HUES64 (cell line): ENCODE data around the gene ADAM8.

ENCODE experiments used
- H3K27ac ChIP-seq: 2 replicates; pipeline ENCODE4 v1.7.0; 2013; ENCODE audit warnings: low read depth, low read length, inconsistent platforms
- H3K27me3 ChIP-seq: 2 replicates; pipeline ENCODE4 v1.6.1; 2013; ENCODE audit warnings: mild to moderate bottlenecking, low read length; ENCODE audit not compliant: insufficient read depth
- H3K36me3 ChIP-seq: 2 replicates; pipeline ENCODE4 v1.6.1; 2013; ENCODE audit warnings: mild to moderate bottlenecking, low read length; ENCODE audit not compliant: insufficient read depth
- H3K4me1 ChIP-seq: 2 replicates; pipeline ENCODE4 v1.6.1; 2013; ENCODE audit warnings: mild to moderate bottlenecking, low read length, moderate library complexity; ENCODE audit not compliant: insufficient read depth
- H3K4me3 ChIP-seq: 2 replicates; pipeline ENCODE4 v1.5.1; 2013; ENCODE audit warnings: mild to moderate bottlenecking, low read length, moderate library complexity
- H3K9ac ChIP-seq: 2 replicates; pipeline ENCODE4 v1.6.1; 2013; ENCODE audit warnings: mild to moderate bottlenecking, low read depth, low read length
- H3K9me3 ChIP-seq: 2 replicates; pipeline ENCODE4 v1.6.1; 2013; ENCODE audit warnings: low read depth, low read length; ENCODE audit not compliant: insufficient read depth
- WGBS: fragments of 150-250, 120-280 bp; methylation state at CpG from one replicate; pipeline ENCODE4 v1.1.7; 2013; ENCODE audit warnings: missing lambda C conversion rate; 5-methylcytosine and 5-hydroxymethylcytosine counted together

ADAM8 gene

GRCh38 chr10:133245439-133246235 is 31.0 kb downstream of the ADAM8 start:
- Histone ChIP-seq H3K9ac (no peak overlapping the region), H3K36me3 (no peaks in the 10 kb centered on the region), H3K4me3 (no peak overlapping the region), H3K4me1 (peaks cover 5% of the 10 kb centered on the region; the same call in 1 of the 2 replicates), H3K27ac (no peak overlapping the region), H3K27me3 (peaks cover 6% of the 10 kb centered on the region), H3K9me3 (no peaks in the 10 kb centered on the region)
- WGBS = 76% methylated on average over 31 of the region's 33 CpGs

DNA sequence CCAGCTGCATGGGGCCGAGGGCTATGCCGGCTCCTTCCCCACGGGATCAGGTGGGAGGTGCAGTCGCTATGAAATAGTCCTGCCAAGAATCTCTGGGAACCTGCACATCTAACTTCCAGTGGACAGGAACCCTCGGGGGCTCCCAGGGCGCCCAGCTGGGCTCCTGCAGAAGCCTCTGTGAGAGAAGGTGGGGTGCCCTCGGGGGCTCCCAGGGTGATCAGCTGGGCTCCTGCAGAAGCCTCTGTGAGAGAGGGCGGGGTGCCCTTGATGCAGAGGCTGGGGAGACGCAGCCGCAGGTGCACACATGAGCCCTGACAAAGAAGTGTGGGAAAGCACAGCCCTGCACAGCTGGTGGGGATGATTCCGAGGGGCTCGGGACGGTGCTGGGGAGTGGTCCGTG is 33.1 kb downstream of the ADAM8 start:
- Histone ChIP-seq H3K9me3 (no peaks in the 10 kb centered on the region), H3K36me3 (no peaks in the 10 kb centered on the region), H3K4me3 (no peak overlapping the region), H3K9ac (no peak overlapping the region), H3K4me1 (peaks cover 8% of the 10 kb centered on the region), H3K27ac (no peak overlapping the region), H3K27me3 (peaks cover 10% of the 10 kb centered on the region)
- WGBS = 85% methylated on average over 14 of the region's 14 CpGs

DNA sequence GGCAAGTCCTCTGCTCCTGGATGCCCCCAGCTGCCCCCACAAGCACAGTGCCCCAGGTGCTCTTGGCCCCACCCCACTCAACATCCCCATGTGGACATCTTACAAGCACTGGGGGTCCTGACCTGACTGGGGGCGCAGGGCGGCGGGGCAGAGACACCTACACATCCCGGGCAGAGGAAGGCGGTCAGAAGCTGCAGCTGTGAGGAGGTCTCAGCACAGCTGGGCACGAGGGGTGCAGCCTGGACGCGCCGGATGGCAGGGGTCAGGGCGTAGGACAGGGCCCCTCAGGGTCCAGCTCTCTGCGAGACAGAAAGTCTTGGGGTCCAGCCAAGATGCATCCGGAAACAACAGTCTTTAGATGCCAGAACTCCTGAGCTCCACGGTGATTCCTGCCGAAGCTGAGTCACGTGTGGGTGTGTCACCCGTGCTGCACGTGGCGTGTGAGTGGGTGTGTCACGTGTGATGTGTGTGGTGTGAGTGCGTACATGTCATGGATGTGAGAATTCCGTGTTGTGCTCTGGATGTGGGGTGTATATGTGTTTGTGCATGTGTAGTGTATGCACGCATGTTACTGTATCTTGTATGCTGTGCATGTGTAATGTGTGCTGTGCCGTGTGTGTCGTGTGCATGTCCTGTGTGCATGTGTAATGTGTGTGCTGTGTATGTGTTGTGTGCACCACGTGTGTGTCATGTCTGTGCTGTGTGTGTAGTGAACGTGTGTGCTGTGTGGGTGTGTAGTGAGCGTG is 33.9 kb downstream of the ADAM8 start:
- H3K9ac ChIP-seq = no peak overlapping the region
- no peak overlapping the region for H3K4me3 ChIP-seq
- H3K36me3 ChIP-seq = no peaks in the 10 kb centered on the region
- peaks cover 9% of the 10 kb centered on the region for H3K4me1 ChIP-seq
- no peaks in the 10 kb centered on the region for H3K9me3 ChIP-seq
- H3K27ac ChIP-seq = no peak overlapping the region
- peaks cover 18% of the 10 kb centered on the region for H3K27me3 ChIP-seq
- WGBS = 93% methylated on average over 27 of the region's 27 CpGs

- no peak overlapping the region for H3K9ac ChIP-seq
- no peaks in the 10 kb centered on the region for H3K36me3 ChIP-seq
- H3K27me3 ChIP-seq = peaks cover 29% of the 10 kb centered on the region
- WGBS = 93% methylated on average over 25 of the region's 25 CpGs
- no peak overlapping the region for H3K27ac ChIP-seq
- peaks cover 4% of the 10 kb centered on the region; the same call in 1 of the 2 replicates for H3K4me1 ChIP-seq
- no peaks in the 10 kb centered on the region for H3K9me3 ChIP-seq
- no peak overlapping the region for H3K4me3 ChIP-seq
Observed at GRCh38 chr10:133241501-133242205, 35.0 kb downstream of the ADAM8 start.

GRCh38 chr10:133239990-133240389 is 36.7 kb downstream of the ADAM8 start:
- no peaks in the 10 kb centered on the region for H3K9me3 ChIP-seq
- H3K9ac ChIP-seq = no peak overlapping the region
- peaks cover 4% of the 10 kb centered on the region; the same call in 1 of the 2 replicates for H3K4me1 ChIP-seq
- WGBS = 94% methylated on average over 15 of the region's 15 CpGs
- no peak overlapping the region for H3K4me3 ChIP-seq
- no peaks in the 10 kb centered on the region for H3K36me3 ChIP-seq
- peaks cover 46% of the 10 kb centered on the region for H3K27me3 ChIP-seq
- no peak overlapping the region for H3K27ac ChIP-seq

GRCh38 chr10:133238466-133238804 is 38.2 kb downstream of the ADAM8 start:
- Histone ChIP-seq H3K4me3 (peak overlapping the region; percentile 57), H3K4me1 (peaks cover 4% of the 10 kb centered on the region; the same call in 1 of the 2 replicates), H3K9ac (peak overlapping the region; percentile 72), H3K27me3 (peaks cover 56% of the 10 kb centered on the region), H3K36me3 (no peaks in the 10 kb centered on the region), H3K27ac (no peak overlapping the region), H3K9me3 (no peaks in the 10 kb centered on the region)
- WGBS = 3% methylated on average over 15 of the region's 15 CpGs

- peaks cover 62% of the 10 kb centered on the region for H3K27me3 ChIP-seq
- 0 out of 2 replicates have a peak within 1 kb of the TSS, but pooled peaks have one; percentile 35 for H3K27ac ChIP-seq
- H3K9ac ChIP-seq = peak within 1 kb of the TSS; percentile 72
- H3K4me3 ChIP-seq = peak within 1 kb of the TSS; percentile 57
- H3K9me3 ChIP-seq = no peaks in the 10 kb centered on the region
- H3K4me1 ChIP-seq = peaks cover 4% of the 10 kb centered on the region; the same call in 1 of the 2 replicates
- under 1% methylated on average over 60 of the region's 60 CpGs for WGBS
- H3K36me3 ChIP-seq = no peaks in the 10 kb centered on the region
Observed at GRCh38 chr10:133237588-133238465, 38.8 kb downstream of the ADAM8 start, which contains the start of gene VENTX. Gene VENTX (plus strand): TSS chr10:133237855. CDS start chr10:133237915, 60 bp downstream.

DNA sequence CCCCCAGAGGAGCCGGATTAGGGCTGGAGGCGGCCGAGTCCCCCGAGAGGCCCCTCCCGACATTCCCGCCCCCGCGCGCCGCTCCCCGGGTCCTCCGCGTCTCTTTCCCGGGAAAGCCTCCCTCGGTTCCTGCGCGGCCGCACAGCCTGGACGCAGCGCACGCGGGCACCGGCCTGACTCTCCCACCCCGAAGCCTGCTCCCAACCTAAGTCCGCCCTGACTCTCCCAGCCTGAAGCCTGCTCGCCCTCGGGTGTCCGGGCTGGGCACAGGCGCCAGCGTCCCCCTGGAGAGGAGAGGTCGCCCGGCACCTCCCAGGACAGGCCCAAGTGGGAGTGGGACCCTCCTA is 39.5 kb downstream of the ADAM8 start:
- Histone ChIP-seq H3K27me3 (peaks cover 68% of the 10 kb centered on the region), H3K9ac (peak overlapping the region; percentile 21; the same call in 1 of the 2 replicates), H3K9me3 (no peaks in the 10 kb centered on the region), H3K4me3 (peak overlapping the region; percentile 57), H3K4me1 (peaks cover 4% of the 10 kb centered on the region; the same call in 1 of the 2 replicates), H3K36me3 (no peaks in the 10 kb centered on the region), H3K27ac (no peak overlapping the region)
- under 1% methylated on average over 32 of the region's 32 CpGs for WGBS

- H3K9me3 ChIP-seq = no peaks in the 10 kb centered on the region
- no peak overlapping the region for H3K27ac ChIP-seq
- H3K4me1 ChIP-seq = peaks cover 4% of the 10 kb centered on the region
- peaks cover 74% of the 10 kb centered on the region for H3K27me3 ChIP-seq
- no peaks in the 10 kb centered on the region for H3K36me3 ChIP-seq
- WGBS = under 1% methylated on average over 102 of the region's 103 CpGs
- H3K9ac ChIP-seq = peak overlapping the region; percentile 17; the same call in 1 of the 2 replicates
- H3K4me3 ChIP-seq = peak overlapping the region; percentile 57
Observed at GRCh38 chr10:133236401-133237240, 40.0 kb downstream of the ADAM8 start.

GRCh38 chr10:133235932-133236331 is 40.7 kb downstream of the ADAM8 start:
- WGBS = 4% methylated on average over 18 of the region's 18 CpGs
- Histone ChIP-seq H3K27ac (no peak overlapping the region), H3K36me3 (no peaks in the 10 kb centered on the region), H3K4me1 (peaks cover 4% of the 10 kb centered on the region), H3K27me3 (peaks cover 81% of the 10 kb centered on the region), H3K9me3 (no peaks in the 10 kb centered on the region), H3K9ac (no peak overlapping the region; the same call in 1 of the 2 replicates), H3K4me3 (peak overlapping the region; percentile 57)
